Ammon's horn (tissue), 1 donor: ENCODE measurements around the gene RPTN.

Source experiments
- DNase-seq: peaks from one replicate; pipeline ENCODE4 v3.0.0-alpha.2; 2016; ENCODE audit warnings: low spot score

Gene RPTN

GRCh38 chr1:152159144-152159543 lies at the start of gene RPTN:
Gene RPTN (minus strand): TSS chr1:152159228. CDS start chr1:152157889, 1,339 bp downstream.
- no peak for DNase-seq

GRCh38 chr1:152198982-152199381 lies 40.0 kb upstream of the RPTN start:
- DNase-seq = no peak

GRCh38 chr1:152197361-152197941 lies 38.4 kb upstream of the RPTN start:
- no peak for DNase-seq

GRCh38 chr1:152191711-152192110 lies 32.7 kb upstream of the RPTN start:
- DNase-seq = no peak

- DNase-seq = no peak
Measured at GRCh38 chr1:152191260-152191659, 32.2 kb upstream of the RPTN start.

- no peak for DNase-seq
Measured at GRCh38 chr1:152190589-152190988, 31.6 kb upstream of the RPTN start.

- DNase-seq = peak; percentile 61
Measured at GRCh38 chr1:152189657-152190442, 30.8 kb upstream of the RPTN start.

GRCh38 chr1:152188673-152189591 lies 29.9 kb upstream of the RPTN start:
- peak; percentile 57 for DNase-seq

- DNase-seq = no peak
Measured at GRCh38 chr1:152186556-152187285, 27.7 kb upstream of the RPTN start.

GRCh38 chr1:152185544-152186391 lies 26.7 kb upstream of the RPTN start:
- DNase-seq = peak; percentile 64

GRCh38 chr1:152182944-152183361 lies 23.9 kb upstream of the RPTN start:
- DNase-seq = no peak

- DNase-seq = no peak
Measured at GRCh38 chr1:152182431-152182830, 23.4 kb upstream of the RPTN start.

- no peak for DNase-seq
Measured at GRCh38 chr1:152179566-152179965, 20.5 kb upstream of the RPTN start.

GRCh38 chr1:152170287-152170905 lies 11.4 kb upstream of the RPTN start:
- DNase-seq = no peak

- DNase-seq = no peak
Measured at GRCh38 chr1:152169366-152170025, 10.5 kb upstream of the RPTN start.

- no peak for DNase-seq
Measured at GRCh38 chr1:152168535-152168868, 9.5 kb upstream of the RPTN start.

GRCh38 chr1:152167835-152168534 lies 9.0 kb upstream of the RPTN start:
- no peak for DNase-seq

GRCh38 chr1:152166966-152167365 lies 7.9 kb upstream of the RPTN start:
- DNase-seq = no peak

GRCh38 chr1:152165286-152166077 lies 6.5 kb upstream of the RPTN start:
- DNase-seq = peak; percentile 8
